Epidermal melanocyte (primary cell): Measurements from ENCODE around the gene DHX30.

ENCODE experiments used
- DNase-seq: peaks from one replicate; pipeline ENCODE4 v3.0.0; 2011; ENCODE audit warnings: low spot score; ENCODE audit not compliant: insufficient read length

DHX30 gene

DNA sequence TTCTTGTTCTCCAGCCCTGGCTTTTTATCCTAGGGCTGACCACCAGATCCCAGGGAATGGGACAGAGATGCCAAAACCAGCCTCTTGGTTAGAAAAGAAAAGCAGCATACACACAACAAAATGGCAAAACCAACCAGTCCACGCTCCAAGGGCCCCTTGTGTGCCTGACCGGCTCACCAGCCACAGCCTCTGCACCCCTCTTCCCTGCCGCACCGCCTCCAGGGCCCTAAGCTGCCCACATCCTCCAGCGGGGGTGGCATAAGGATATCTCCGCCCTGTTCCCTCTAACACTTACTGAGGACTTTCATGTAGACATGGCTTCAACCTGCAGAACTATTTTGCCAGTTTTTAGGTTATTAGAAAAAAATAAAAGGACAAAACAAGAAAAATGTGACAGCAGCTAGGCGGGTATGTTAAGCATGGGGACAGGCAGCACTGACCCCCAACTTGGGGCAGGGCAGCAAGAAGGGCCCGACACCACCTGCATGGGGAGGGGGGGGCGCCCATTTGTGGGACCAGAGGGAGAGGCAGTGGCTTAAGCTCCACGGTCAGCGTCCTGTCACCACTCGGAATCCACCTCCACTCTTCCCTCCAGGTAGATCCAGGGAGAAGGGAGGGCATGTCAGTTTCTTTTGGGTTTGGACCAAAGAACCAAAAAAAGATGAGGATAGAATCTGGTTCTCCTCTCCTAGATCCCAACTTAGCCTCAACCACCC is 49.1 kb downstream of the DHX30 start:
- DNase-seq = no peak

DNA sequence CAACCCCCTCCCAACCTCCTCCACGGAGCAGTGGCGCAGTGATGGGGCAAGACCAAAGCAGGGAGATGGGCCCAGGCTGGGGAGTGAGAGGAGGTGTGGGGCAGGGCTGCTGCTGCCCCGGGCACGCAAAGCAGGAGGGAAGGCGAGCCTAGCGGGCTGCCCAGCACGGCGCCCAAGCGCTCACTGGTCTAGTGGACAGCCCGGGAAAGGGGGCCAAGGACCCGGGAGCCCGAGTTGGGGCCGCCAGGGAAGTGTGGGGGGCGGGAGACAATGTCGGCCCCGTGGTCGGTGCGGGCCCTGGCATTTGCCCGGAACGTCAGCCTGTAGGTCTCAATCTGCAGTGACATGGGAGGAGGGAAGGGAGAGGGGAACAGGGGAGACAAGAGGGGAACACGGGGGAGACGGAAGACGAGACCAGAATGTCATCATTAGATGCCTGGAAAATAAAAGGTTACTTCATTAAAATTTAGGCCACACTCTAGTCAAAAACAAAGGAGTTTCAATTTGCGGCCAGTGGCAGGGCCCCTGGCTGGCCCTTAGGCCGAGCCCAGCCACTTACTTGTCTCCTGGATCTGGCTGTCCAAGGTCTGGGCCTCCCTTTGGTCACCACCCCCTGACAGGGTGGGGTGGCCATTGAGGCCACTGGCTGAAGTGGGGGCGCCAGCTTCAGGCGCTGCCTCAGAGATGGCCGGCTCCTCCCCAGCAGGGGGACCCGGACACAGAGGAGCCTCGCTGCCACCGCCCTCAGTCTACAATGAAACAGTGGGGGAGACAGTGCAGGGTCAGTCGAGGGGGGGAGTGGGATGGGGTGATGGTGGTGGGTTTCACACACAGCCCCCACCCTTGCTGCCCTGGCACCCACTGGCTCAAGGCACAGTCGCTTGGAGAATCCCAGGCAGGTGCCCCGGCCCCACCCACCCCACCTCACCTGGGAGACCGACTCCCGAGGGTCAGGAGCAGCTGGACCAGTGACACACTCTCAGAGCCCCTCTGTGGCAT is 50.0 kb downstream of the DHX30 start:
- DNase-seq = no peak

DNA sequence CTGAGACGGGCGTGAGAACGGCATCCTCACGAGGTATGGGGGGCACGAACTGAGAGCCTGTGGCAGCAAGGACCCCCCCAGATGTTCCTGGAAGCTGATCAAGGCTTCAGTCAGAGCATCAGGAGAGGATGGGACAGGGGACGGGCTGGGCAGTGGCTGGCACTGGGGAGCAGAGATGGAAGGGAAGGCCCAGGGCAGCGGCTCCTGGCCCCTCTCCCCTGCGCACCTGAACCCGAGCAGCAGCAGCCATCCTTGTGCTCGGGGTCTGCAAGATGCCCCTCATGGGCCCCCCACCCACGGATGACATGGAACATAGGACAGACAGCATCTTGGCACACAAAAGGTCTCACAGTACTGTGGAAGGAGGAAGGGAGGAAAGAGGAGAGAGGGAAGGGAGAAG is 51.3 kb downstream of the DHX30 start:
- DNase-seq = no peak

DNA sequence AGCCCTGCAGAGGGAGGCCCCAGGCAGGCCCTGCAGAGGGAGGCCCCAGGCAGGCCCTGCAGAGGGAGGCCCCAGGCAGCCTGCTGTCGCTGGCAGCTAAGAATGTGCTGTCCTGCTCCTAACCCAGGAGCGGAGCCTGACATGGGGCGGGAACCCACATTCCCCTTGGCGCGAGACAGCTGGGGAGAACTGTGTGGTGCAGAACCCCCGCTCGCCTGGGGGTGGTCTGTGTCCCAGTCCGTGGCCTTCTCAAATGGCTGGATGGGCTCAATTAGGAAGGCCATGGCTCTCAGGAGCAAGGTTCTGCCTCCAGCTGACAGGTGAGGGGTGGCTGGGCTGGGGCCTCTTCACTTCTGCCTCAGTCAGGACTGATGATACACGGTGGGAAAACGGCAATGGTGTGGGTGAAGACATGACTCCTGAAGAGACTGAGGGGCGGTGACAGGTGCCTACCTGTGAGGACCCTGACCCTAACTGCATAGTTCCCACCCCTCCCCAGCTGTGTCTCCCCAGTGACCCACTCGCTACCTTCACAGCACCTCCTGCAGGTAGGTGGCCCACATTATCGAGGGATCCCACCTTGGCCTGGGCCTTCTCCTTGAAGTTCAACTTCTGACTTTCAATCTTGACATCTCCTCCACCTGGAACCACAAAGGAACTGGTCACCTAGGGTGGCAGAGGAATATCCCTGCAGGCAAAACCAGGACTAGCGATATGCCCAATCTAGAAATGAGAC is 52.0 kb downstream of the DHX30 start:
- DNase-seq = no peak

DNA sequence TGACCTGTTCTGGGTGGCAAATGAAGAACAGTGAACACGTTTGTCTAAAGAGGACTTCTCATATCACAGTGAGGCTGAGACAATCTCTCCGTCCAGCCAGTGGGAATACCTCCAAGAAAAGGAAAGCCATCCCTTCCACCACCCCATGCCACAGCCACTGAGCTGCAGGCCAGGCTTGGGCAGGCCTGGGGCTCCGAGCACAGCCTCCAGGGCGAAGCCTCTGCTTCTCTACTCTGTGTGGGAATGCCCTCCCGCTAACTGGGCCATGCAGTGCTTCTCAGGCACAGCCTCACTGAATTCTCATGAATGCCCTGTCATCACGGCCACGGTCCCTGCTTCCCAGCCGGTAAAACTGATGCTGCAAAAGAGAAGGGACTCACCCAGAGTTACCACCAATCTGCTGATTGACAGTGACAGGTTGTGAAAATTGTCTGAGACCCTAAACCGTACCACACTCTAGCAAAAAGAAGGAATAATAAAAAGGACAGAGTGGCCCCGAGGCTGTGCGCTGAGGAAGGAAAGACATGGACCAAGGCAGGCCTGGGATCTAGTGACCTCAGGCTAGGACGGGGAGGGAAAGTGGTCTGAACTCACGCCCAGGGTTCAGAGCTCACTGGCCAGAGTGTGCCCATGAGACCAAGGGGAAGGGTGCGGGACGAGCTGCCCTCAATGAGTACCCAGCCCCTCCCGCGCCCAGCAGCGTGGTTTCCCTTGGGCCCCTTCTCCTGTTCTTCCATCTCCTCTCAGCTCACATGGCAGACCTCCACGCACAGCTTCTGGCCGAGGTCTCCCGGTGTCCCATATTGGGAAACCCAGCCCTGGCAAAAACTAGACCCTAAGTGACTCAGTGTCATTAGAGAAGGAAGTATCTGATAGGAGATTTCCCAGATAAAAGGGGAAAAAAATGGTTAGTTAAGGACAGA is 52.8 kb downstream of the DHX30 start:
- DNase-seq = no peak

DNA sequence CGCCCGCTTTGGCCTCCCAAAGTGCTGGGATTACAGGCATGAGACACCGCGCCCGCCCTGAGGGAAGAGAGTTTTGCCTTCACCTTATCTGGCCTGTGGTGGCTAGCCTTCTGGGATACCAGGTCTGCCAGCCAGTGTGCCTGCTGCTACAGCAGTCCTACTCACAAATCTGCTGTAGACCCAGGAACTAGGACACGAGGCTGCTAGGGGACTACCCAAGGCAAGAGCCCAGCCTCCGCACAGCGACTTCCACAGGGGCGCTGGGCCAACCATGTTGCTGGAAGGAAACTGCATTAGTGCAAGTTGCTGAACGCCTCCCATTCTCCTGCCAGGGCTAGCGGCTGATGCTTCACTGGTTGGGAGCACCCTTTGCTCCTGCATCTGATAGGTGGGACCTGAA is 53.7 kb downstream of the DHX30 start:
- no peak for DNase-seq

DNA sequence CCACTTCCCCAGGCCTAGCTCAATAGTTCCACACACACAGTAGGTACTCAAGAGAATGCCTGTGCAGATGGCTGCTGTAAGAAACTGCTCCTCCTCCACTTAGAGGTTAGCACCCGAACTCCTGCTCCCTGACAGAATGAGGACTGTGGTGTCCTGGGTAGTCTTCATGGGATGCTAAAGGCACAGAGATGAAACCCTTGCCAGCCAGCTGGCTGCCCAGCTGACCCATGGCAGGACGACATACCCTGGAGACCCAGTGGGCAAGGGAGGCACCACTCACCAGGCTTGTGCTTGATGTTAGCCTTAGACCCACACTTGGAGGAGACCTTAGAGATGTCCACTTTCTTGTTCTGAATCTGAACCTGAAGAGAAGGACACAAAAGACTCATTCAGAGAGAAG is 54.2 kb downstream of the DHX30 start:
- DNase-seq = no peak

DNA sequence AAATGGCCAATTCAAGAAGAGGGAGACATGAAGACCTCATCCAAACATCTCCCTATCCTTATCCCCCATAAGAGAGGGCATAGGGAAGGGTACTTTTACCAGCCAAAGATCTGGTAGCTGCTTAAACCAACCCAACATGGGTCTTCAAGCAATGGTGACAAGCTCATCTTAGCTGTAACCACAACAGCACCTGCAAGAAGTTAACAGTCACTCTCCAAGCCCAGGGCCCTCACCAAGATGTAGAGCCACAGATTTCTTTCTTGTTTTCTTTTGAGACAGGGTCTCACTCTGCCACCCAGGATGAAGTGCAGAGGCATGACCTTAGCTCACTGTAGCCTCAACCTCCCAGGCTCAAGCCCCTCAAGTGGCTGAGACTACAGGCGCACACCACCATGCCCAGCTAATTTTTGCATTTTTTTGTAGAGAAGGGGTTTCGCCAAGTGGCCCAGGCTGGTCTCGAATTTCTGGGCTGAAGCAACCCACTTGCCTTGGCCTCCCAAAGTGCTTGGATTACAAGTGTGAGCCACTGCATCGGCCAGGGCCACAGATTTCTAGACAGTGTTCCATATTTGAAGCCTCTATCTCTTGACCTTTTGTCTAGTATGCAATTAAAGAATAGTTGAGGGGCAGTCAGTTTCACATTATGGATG is 57.1 kb downstream of the DHX30 start:
- no peak for DNase-seq

DNA sequence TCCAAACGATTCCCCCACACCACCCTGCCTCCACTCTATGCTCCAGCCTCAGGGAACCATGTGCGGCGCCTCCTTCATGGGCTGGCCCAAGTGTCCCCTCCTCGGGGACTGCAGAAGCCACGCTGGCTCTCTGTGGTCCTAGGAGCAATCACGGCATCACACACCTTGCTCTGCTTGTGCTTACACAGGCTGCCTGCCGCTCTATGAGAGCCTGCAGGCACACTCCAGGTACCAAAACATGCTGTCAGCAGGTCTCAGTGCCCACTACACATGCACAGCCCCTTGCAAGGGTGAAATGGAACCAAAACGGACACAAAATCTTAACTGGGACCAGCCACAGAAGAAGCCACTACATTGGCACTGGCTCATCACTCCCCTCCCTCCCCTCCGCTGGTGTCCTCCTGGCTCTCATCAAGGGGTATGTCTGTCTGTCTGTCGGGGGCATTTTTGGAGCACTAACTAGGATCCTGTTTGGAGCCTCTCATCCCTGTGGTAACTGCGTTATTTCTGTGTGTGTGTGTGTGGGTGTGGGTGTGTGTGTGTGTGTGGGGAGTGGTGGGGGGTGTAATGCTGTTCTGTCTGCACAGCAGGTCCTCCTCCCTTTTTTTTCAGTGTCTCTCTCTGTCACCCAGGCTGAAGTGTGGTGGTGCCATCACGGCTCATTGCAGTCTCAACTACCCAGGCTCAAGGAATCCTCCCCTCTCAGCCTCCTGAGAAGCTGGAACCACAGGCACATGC is 60.6 kb downstream of the DHX30 start:
- no peak for DNase-seq

DNA sequence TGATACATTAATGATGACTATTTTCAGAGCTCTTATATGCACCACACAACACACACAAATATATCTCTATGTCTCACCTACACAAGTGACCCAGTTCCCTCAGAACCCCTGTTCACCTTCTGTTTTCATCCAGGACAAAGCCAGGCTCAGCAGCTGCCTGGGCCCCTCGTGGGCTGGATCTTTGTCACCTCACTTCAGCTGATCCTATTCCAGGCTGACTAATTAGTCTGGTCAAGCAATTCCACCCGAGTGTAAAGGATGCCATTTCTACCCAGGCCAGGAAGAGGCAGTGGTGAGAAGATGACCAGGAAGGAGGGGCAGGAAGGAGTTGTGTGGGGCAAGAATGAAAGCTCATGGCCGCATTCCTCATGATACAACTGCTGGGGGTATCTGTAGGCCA is 62.3 kb downstream of the DHX30 start:
- no peak for DNase-seq

DNA sequence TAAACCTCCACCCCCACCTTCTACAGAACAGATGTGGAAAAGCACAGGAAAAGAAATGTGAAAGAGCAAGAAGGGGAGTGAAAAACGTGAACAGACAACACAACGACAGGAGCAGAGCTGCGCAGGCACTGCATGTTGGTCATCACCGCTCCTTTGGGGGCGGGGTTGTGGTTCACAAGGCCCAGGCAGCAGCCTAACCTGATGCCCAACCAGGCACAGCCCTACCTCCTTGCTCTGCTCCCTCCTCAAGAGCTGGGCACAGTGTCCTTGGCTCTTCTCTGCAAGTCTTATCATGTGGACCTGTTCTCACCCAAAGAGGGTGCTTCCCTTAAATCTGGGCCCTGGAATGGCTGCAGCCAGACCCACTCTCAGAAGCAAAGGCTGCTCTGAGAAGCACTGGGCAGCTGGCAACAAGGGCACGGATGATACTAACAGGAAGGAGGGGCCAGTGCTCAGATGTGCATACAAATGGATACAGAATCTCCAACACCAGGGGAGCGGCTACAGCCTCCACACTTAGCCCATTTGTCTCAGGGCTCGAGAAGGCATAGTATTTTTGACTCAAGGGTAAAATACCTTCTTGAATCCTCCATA is 64.6 kb downstream of the DHX30 start:
- no peak for DNase-seq

DNA sequence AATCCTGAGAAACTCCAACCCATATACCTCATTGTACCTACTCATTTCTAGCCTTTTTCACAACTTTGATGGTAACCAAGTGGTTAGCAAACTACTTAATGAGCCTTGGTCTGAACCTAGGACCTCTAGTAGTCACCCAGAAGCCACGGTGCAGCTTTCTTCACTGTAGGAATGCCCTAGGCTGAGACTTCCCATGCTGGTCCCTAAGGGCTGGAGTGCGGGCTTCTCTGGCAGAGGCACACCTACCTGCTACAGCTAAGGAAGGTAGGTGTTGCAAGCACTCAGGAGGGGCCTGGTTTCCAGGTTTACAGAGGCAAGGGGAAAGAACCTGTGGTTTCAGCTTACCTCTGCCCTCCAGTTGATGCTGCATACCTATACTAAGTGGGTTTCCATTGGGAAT is 65.4 kb downstream of the DHX30 start:
- no peak for DNase-seq

DNA sequence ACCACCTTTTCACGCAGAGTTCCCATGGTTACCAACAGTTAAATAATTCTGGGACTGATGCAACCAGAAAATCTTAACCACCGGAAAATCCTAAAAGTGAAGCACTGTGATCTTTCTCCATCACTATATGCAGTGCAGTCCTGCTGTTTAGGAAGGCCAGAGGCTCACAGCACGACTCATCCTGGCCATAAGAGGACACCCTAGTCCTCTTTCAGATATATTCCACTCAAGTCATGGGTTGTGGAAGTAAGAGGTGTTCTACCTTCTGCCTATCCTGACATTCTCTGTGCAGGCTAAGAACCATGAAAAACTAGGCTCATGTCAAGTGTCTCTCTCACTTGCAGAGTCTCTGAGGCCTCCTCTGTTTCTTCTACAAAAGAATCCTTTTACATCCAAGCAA is 67.2 kb downstream of the DHX30 start:
- DNase-seq = no peak

DNA sequence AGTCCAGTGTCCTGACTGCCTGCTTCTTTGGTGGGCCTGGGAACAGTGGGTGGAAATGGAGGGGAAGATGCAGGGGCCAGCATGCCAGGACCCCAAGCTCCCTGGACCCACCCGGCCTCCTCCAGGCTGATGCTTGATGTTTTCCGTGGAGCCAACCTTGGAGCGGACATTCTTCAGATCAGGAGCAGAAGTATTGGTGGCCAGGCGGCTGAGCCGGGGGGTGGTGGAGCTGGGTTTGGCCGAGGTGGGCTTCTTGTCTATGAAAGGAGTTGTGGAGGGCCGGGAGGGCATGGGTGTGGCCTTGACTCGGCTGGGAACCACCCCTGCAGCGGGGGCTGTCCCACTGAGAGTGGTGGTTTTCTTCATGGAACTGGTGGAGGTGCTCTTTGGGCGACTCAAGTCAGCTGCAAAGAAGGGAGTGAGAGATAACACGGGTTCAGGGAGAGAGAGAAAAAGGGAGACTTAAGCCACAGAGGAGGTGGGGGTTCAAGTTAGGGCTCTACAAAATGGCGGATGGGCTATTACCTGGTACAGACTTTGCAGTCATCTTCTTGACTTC is 67.8 kb downstream of the DHX30 start:
- DNase-seq = no peak

DNA sequence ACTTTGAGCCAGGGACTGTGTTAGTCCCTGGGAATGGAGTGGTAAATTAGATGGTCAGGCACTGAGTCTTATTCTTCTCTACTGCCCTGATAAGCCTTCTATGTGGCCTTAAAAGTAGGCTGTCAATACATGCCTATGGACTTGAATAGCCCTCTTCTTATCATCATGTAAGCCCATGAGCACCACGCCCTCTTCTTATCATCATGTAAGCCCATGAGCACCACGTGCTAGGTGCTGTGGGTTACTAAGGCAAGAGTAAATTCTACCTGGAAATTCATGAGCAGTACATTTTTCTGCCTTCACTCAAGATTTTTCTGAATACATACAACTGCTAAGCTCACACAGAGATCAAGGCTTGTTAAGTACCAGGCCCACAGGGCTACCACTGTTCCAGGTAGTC is 68.5 kb downstream of the DHX30 start:
- DNase-seq = no peak

DNA sequence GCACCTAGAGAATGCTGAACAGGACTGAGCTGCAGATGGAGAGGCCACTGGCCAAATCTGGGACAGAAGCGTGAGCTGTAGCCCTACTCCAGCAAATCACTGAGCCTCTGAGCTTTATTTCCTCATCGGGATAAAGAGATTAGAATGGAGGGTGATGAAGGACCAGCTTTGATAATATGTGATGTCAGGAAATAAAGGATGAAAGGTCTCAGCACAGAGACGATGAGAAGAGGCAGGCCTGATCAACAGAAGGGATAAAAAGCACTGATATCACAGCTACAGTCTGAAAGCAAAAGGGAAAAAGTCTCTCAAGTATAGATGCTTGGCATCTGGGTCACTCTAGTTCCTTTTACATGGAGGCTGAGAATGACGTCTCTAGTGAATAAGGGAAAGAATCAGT is 70.0 kb downstream of the DHX30 start:
- no peak for DNase-seq

DNA sequence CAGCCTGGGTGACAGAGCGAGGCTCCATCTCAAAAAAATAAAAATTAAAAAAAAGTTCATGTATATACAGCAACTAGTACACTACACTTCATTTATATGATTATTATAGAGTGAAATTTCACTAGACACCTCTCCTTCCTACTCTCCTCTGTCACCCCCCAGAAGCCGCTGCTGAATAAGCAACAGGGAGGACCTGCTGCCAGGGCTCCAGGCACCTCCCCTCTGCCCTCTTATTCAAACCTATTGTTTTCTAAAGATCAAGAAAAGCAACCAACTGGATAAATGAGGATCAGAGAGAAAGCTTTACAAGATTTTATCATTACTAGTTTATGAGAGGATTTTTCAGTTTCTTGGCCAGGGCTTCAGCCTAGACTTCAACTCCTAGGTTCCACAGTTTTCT is 71.5 kb downstream of the DHX30 start:
- DNase-seq = no peak

DNA sequence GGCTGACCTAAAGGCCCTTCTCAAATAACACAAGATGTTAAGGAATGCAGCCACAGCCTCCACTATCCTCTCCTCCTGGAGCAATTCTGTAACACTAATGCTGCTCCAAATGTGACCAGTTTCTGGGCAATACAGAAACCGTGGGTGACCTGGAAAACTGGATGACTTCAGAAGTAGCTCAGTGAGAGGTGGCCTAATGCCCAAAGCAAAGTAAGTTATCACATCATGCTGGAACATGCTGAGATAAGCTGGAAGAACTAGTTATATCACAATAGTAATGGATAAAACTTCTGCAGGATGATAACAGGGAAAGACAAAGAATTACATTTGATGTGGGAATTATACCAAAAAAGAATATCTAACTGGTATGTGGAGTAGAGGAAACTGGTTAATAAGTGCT is 72.0 kb downstream of the DHX30 start:
- no peak for DNase-seq

DNA sequence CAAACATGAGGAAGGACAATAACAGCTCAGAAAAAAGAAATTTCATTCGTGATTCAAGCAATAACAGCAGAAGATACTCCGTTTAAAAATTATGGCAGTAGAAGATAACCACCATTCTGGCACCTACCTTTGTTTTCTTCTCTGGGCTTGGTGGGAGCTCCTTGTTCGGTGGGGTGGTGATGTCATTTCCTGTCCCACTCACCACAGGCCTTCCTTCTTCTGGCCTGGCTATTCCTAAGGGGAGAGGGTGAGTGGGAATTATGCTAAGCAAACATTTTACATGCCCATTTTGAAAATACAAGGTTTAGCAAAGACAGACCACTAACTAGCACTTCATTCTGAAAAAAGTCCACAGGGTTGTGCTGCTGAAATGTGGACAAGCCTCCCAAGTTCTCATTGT is 74.4 kb downstream of the DHX30 start:
- DNase-seq = no peak
